SK-N-SH (cell line): ENCODE measurements around the gene SPIRE1. TPM values are rescaled to one million over a fixed set of nuclear protein-coding genes. Genes with fewer than 3 reads are reported as not detected.

Experiments
- CTCF ChIA-PET: fragments of 300-600, 350-600 bp; formaldehyde crosslinking; extraction: SDS; loops from one replicate; lab custom pipeline; 2021; lab: Yijun Ruan, JAX
- POLR2A ChIA-PET: fragments of 350-600 bp; sonication (Branson Sonifier 250); formaldehyde crosslinking; extraction: SDS; loops from one replicate; lab custom pipeline; 2020; ENCODE audit warnings: antibody characterized with exemption, inconsistent platforms; lab: Yijun Ruan, JAX
- DNase-seq: peaks from one replicate; pipeline ENCODE4 v3.0.0; 2012
- H2AFZ ChIP-seq: fragments of 200-600 bp; sonication (generic); 2 replicates; pipeline ENCODE4 v1.8.1; 2016; ENCODE audit warnings: antibody characterized with exemption, mild to moderate bottlenecking, low read depth
- H3F3A ChIP-seq: fragments of 200-600 bp; sonication (generic); replicated peaks from 2 replicates; pipeline ENCODE3; 2016; ENCODE audit warnings: antibody characterized with exemption, mild to moderate bottlenecking; ENCODE audit not compliant: insufficient read depth
- H3K27ac ChIP-seq, 2 experiments: fragments of 200-500 bp in 1 of 2; fragments of 200-600 bp in 1 of 2; sonication (Bioruptor generic) in 1 of 2; sonication (generic), shearing (Covaris generic) in 1 of 2; 2 replicates each; pipeline versions ENCODE4 v1.5.1 to v1.6.1; 2014 to 2016; ENCODE audit warnings: low read depth in 2 of 2, inconsistent platforms in 1 of 2, low read length in 1 of 2, mild to moderate bottlenecking in 1 of 2, mixed read lengths in 1 of 2
- H3K27me3 ChIP-seq: fragments of 200-600 bp; sonication (generic), shearing (Covaris generic); 2 replicates; pipeline ENCODE4 v1.6.1; 2016; ENCODE audit warnings: mixed run types; ENCODE audit not compliant: insufficient read depth
- H3K36me3 ChIP-seq, 2 experiments: fragments of 200-500 bp in 1 of 2; fragments of 200-600 bp in 1 of 2; sonication (Bioruptor generic) in 1 of 2; sonication (generic) in 1 of 2; replicated peaks in 1 of 2; 2 replicates each; pipeline versions ENCODE3 to v1.5.1; 2014 to 2016; ENCODE audit warnings: low read length in 1 of 2, mild to moderate bottlenecking in 1 of 2; ENCODE audit not compliant: insufficient read depth in 2 of 2, control insufficient read depth in 1 of 2
- H3K4me1 ChIP-seq, 2 experiments: fragments of 200-500 bp in 1 of 2; fragments of 200-600 bp in 1 of 2; sonication (Bioruptor generic) in 1 of 2; sonication (generic), shearing (Covaris generic) in 1 of 2; 2 replicates each; pipeline versions ENCODE4 v1.5.1 to v1.6.1; 2014 to 2016; ENCODE audit warnings: low read depth in 1 of 2, low read length in 1 of 2, mixed run types in 1 of 2; ENCODE audit not compliant: insufficient read depth in 2 of 2, control insufficient read depth in 1 of 2
- H3K4me2 ChIP-seq: fragments of 200-600 bp; sonication (generic), shearing (Covaris generic); 2 replicates; pipeline ENCODE4 v1.6.1; 2017; ENCODE audit warnings: mixed run types
- H3K4me3 ChIP-seq, 2 experiments: fragments of 200-500 bp in 1 of 2; fragments of 200-600 bp in 1 of 2; sonication (Bioruptor generic) in 1 of 2; sonication (generic), shearing (Covaris generic) in 1 of 2; 2 replicates each; pipeline versions ENCODE4 v1.5.1 to v1.8.1; 2014 to 2016; ENCODE audit warnings: low read depth in 2 of 2, inconsistent platforms in 1 of 2, low read length in 1 of 2, mild to moderate bottlenecking in 1 of 2, mixed read lengths in 1 of 2, moderate library complexity in 1 of 2
- H3K79me2 ChIP-seq: fragments of 200-600 bp; sonication (generic); 2 replicates; pipeline ENCODE4 v1.8.1; 2017; ENCODE audit warnings: mild to moderate bottlenecking; ENCODE audit not compliant: insufficient read depth
- H3K9ac ChIP-seq: fragments of 200-600 bp; sonication (generic); 2 replicates; pipeline ENCODE4 v1.6.1; 2017; ENCODE audit warnings: mixed run types
- H3K9me2 ChIP-seq: fragments of 200-600 bp; sonication (generic); 2 replicates; pipeline ENCODE4 v1.6.1; 2017; ENCODE audit warnings: mixed run types
- H3K9me3 ChIP-seq: fragments of 200-600 bp; sonication (generic); 2 replicates; pipeline ENCODE4 v1.6.1; 2017; ENCODE audit warnings: mixed run types, mild to moderate bottlenecking, moderate library complexity
- H4K20me1 ChIP-seq: fragments of 200-600 bp; sonication (generic); 2 replicates; pipeline ENCODE4 v1.6.1; 2017; ENCODE audit warnings: mild to moderate bottlenecking, mixed run types; ENCODE audit not compliant: insufficient read depth
- ELF1 ChIP-seq: IDR thresholded peaks from 2 replicates; pipeline ENCODE4 v1.4.0; 2012
- EP300 ChIP-seq, 2 experiments: IDR thresholded peaks; 2 replicates each; pipeline versions ENCODE4 v1.4.0 to v1.6.1; 2012; ENCODE audit warnings: borderline replicate concordance in 1 of 2, low read depth in 1 of 2, low read length in 1 of 2
- EZH2phosphoT487 ChIP-seq: fragments of 200-600 bp; sonication (generic); IDR thresholded peaks from 2 replicates; pipeline ENCODE4 v1.6.1; 2017; ENCODE audit warnings: low read depth, mixed run types, mild to moderate bottlenecking, antibody characterized with exemption, moderate library complexity, borderline replicate concordance
- FOXJ3 ChIP-seq: sonication (generic); formaldehyde crosslinking; IDR thresholded peaks from 2 replicates; pipeline ENCODE4 v1.5.1; 2020; ENCODE audit warnings: mild to moderate bottlenecking, missing genetic modification reagents
- GATA2 ChIP-seq: sonication (generic); formaldehyde crosslinking; IDR thresholded peaks from 2 replicates; pipeline ENCODE4 v1.5.0; 2020; ENCODE audit warnings: mild to moderate bottlenecking, missing genetic modification reagents
- MXI1 ChIP-seq: IDR thresholded peaks from 2 replicates; pipeline ENCODE4 v1.6.1; 2012; ENCODE audit warnings: mild to moderate bottlenecking, low read depth, low read length, improper control_type of control experiment
- NRF1 ChIP-seq: IDR thresholded peaks from 2 replicates; pipeline ENCODE4 v1.6.1; 2012; ENCODE audit warnings: low read depth, mild to moderate bottlenecking, low read length
- POLR2AphosphoS5 ChIP-seq: IDR thresholded peaks from 2 replicates; pipeline ENCODE4 v1.6.1; 2012; ENCODE audit warnings: low read depth, low read length
- SMC3 ChIP-seq: IDR thresholded peaks from 2 replicates; pipeline ENCODE4 v1.6.1; 2012; ENCODE audit warnings: low read depth, low read length, improper control_type of control experiment
- TCF12 ChIP-seq: IDR thresholded peaks from 2 replicates; pipeline ENCODE4 v1.4.0; 2012
- WGBS: methylation state at CpG from one replicate; pipeline ENCODE4 v1.1.6; 2017; ENCODE audit warnings: low lambda C conversion rate; 5-methylcytosine and 5-hydroxymethylcytosine counted together
- polyA plus RNA-seq, 3 experiments: library from polyadenylated mRNA; depleted of rRNA; stranded (reverse); fragments of >200 nt; gene quantifications; 2 replicates each; pipeline ENCODE4 v1.2.3, GENCODE V29; 2012
- TF ChIP-seq, protein P1 (sequence below): IDR thresholded peaks from 2 replicates; pipeline ENCODE4 v1.4.0; 2012; ENCODE audit warnings: low read depth
- TF ChIP-seq, protein P2 (sequence below): IDR thresholded peaks from 2 replicates; pipeline ENCODE4 v1.4.0; 2012; ENCODE audit warnings: low read depth, borderline replicate concordance

The SPIRE1 gene
- polyA plus RNA-seq, 1 of the 3 experiments (the other 2 are of a cell fraction), result 6.7 TPM

DNA sequence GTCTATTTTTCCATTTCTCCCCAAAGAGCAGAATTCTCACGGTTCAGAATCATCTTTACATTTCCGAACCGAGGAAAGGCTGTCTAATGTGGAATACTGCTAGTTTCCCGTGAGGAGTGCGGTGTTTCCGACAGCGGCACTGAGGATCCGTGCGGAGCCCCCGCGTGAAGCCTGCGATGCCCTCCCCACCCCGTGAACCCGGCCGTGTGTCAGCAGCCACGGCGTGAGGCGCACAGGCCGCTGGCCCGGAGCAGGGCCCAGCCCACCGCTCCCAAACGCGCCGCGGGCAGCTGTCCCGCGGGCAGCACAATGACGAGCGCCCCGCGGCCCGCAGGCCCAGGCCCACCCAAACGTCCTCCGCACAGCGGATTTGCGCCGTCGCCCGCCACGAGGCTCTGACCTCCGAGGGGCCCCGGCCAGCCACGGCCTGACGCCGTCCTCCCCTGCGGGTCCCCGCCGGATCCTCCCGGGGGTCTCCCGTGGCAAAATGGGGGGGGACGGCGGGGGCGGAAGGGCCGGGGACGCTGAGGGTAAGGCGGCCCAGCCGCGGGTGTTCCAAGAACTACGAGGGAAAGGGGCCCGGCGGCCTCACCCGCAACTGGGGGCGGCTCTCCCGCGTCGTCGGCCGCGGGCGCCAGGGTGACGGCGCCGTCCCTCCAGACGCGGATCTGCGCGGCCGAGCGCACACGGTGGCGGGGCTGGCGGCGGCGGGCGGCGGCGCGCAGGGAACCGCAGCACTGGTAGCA, 796 bp downstream of the SPIRE1 start:
- Histone ChIP-seq H3K4me1 (peaks cover 19 to 28% of the 10 kb centered on the region in 2 experiments), H3K4me3 (peak overlapping the region; percentile 76 to 83), H3K9me3 (no peaks in the 10 kb centered on the region), H2AFZ (no peak overlapping the region), H3K27me3 (no peaks in the 10 kb centered on the region), H3K36me3 (peaks cover 0 to 3% of the 10 kb centered on the region in 2 experiments), H4K20me1 (peaks cover 37% of the 10 kb centered on the region), H3K9ac (peak overlapping the region; percentile 83), H3K9me2 (no peaks in the 10 kb centered on the region), H3K27ac (peak overlapping the region; percentile 77 to 82), H3K4me2 (peak overlapping the region; percentile 88), H3F3A (peaks cover 32% of the 10 kb centered on the region), H3K79me2 (peaks cover 49% of the 10 kb centered on the region)
- peak; percentile 78 for DNase-seq
- 2% methylated on average over 8 of the region's 89 CpGs for WGBS
- TF ChIP-seq MXI1 (peak; percentile 32; the same call in 1 of the 2 replicates), EP300 (IDR thresholded peaks at IDR 0.05; ENCODE audit: borderline replicate concordance in 1 of 2, low read depth in 1 of 2, low read length in 1 of 2) (no peak), NRF1 (0 out of 2 replicates have a peak, but pooled peaks have one; percentile 9)
- TF ChIP-seq, protein P1, sequence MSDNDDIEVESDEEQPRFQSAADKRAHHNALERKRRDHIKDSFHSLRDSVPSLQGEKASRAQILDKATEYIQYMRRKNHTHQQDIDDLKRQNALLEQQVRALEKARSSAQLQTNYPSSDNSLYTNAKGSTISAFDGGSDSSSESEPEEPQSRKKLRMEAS, result peak; percentile 22; the same call in 1 of the 2 replicates
- POLR2A ChIA-PET, result interaction anchor here (1.3 kb wide), 1 partner anchor 264 kb away, joined by 3 read pairs; no protein-coding TSS in a partner anchor
- CTCF ChIA-PET, result interaction anchor here (1.0 to 5.0 kb wide), 2 partner anchors 249 to 265 kb away, joined by 3 to 83 read pairs; no protein-coding TSS in a partner anchor

DNA sequence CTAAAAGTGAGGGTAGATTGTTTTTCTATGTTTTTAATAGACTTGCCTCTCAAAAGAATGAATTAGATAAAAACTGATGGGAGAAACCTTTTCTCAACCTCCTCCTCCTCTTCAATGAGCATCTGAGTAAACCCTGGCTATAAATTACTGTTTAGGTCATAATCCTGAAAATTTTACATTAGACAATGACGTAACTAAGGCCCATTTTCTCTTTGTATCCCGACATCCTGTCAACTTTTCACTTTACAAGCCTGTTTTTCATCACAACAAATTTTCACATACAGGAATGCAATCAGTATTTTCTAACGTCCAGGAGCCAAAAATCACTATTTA, 1.3 kb downstream of the SPIRE1 start:
- ChIA-PET POLR2A (no interaction called here), CTCF (interaction anchor here (5.0 kb wide), 1 partner anchor 265 kb away, joined by 83 read pairs; no protein-coding TSS in a partner anchor)
- H4K20me1 ChIP-seq, result peaks cover 42% of the 10 kb centered on the region
- DNase-seq, result peak; percentile 48
- peaks cover 54% of the 10 kb centered on the region for H3K79me2 ChIP-seq
- peak overlapping the region; percentile 77 to 82 for H3K27ac ChIP-seq
- 2% methylated on average over 3 of the region's 3 CpGs for WGBS
- no peaks in the 10 kb centered on the region for H3K9me2 ChIP-seq
- no peaks in the 10 kb centered on the region for H3K9me3 ChIP-seq
- H2AFZ ChIP-seq, result no peak overlapping the region
- H3K9ac ChIP-seq, result peak overlapping the region; percentile 83
- no peak for TF ChIP-seq FOXJ3 (CRISPR knock-in tag)
- TF ChIP-seq TCF12, result 0 out of 2 replicates have a peak, but pooled peaks have one; percentile 10
- no peaks in the 10 kb centered on the region for H3K27me3 ChIP-seq
- H3K4me2 ChIP-seq, result peak overlapping the region; percentile 88
- peaks cover 37% of the 10 kb centered on the region for H3F3A ChIP-seq
- peaks cover 0 to 3% of the 10 kb centered on the region in 2 experiments for H3K36me3 ChIP-seq
- peaks cover 22 to 34% of the 10 kb centered on the region in 2 experiments for H3K4me1 ChIP-seq
- H3K4me3 ChIP-seq, result peak overlapping the region; percentile 76 to 83

DNA sequence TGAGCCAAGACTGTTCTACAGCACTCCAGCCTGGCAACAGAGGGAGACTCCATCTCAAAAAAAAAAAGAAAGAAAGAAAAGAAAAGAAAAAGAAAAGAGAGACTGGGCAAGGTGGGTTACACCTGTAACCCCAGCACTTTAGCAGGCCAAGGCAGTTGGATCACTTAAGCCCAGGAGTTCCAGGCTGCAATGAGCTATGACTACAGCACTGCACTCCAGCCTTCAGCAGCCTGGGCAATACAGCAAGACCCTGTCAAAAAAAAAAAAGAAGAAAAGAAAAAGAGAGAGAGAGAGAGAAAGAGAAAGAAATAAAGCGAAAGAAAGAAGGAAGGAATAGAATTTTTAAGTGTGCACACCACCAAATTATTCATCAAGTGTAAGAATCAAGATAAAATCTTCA, 2.9 kb downstream of the SPIRE1 start:
- Histone ChIP-seq H3K36me3 (no peaks in the 10 kb centered on the region), H3F3A (peaks cover 37% of the 10 kb centered on the region), H3K79me2 (peaks cover 70% of the 10 kb centered on the region), H2AFZ (no peak overlapping the region), H3K9me2 (no peaks in the 10 kb centered on the region), H3K9ac (no peak overlapping the region), H3K4me2 (peak overlapping the region; percentile 88), H3K27me3 (no peaks in the 10 kb centered on the region), H3K4me3 (no peak overlapping the region), H3K4me1 (peaks cover 22 to 40% of the 10 kb centered on the region in 2 experiments)
- DNase-seq, result no peak
- ChIA-PET CTCF (no interaction called here), POLR2A (no interaction called here)
- 94% methylated on average over 1 of the region's 1 CpG for WGBS
- TF ChIP-seq EZH2phosphoT487 (no peak), SMC3 (no peak), ELF1 (no peak), POLR2AphosphoS5 (no peak), GATA2 (CRISPR knock-in tag) (no peak)
- TF ChIP-seq, protein P2, sequence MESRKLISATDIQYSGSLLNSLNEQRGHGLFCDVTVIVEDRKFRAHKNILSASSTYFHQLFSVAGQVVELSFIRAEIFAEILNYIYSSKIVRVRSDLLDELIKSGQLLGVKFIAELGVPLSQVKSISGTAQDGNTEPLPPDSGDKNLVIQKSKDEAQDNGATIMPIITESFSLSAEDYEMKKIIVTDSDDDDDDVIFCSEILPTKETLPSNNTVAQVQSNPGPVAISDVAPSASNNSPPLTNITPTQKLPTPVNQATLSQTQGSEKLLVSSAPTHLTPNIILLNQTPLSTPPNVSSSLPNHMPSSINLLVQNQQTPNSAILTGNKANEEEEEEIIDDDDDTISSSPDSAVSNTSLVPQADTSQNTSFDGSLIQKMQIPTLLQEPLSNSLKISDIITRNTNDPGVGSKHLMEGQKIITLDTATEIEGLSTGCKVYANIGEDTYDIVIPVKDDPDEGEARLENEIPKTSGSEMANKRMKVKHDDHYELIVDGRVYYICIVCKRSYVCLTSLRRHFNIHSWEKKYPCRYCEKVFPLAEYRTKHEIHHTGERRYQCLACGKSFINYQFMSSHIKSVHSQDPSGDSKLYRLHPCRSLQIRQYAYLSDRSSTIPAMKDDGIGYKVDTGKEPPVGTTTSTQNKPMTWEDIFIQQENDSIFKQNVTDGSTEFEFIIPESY, result no peak
- TF ChIP-seq, all 33 proteins: peak for 0
- Histone ChIP-seq H3K27ac (no peak overlapping the region; a peak in 1 of 4 replicates), H3K9me3 (no peaks in the 10 kb centered on the region), H4K20me1 (peaks cover 51% of the 10 kb centered on the region)
